ENCODE results near the gene CEP78.

CEP78 gene

DNA sequence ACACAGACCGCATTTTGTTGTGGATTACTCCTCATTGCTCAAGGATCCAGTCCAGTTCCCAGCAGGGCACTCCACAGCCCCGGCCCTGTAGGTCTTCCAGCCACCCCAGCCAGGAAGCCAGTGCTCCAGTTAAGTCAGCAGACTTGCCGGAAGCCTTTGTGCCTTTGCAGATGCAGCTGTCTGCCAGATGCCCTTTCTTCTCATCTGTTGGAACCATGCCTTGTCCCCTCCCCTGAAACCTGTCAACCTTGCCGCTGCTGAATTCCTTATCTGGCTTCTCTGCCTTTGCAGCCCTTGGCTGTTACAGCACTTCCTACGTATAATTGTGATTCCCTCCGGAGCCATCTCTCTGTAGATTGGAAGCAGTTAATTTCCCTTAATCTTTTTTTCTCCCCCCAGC, 89.5 kb downstream of the CEP78 start:
- H3K27me3 ChIP-seq (ENCODE audit: insufficient read depth, low read length) = no peaks in the 10 kb centered on the region
- H3K4me3 ChIP-seq (ENCODE audit: low read length) = no peak overlapping the region
- no peaks in the 10 kb centered on the region for H3K9me3 ChIP-seq (ENCODE audit: low read length)
- no peak overlapping the region for H2AFZ ChIP-seq (ENCODE audit: low read depth, low read length)
- H3K4me1 ChIP-seq (ENCODE audit: insufficient read depth, low read length) = peaks cover 8% of the 10 kb centered on the region
- peaks cover 68% of the 10 kb centered on the region for H3K36me3 ChIP-seq (ENCODE audit: insufficient read depth, low read length)

DNA sequence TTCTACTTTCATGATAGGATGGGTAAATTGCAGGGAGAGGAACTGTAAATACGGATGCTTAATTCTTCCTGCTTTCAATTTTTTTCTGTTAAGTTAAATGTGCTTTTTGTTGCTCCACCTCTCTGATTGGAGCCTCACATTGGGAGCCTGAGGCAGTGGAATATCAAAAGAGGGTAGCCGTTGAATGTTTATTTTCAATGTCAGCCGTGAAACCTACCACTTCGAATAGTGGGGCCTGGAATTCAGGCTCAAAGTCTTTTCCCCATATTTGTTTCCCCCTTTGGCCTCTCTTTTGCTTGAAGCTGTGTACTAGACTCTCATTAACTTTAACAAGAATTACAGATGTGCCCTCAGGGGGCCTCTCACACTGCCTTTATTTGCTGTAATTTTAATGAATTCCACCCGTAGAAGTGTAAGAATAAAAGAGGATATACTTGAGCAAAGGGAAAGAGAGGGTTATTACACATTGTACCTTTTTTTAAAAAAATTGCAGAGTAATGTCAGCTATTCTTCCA, 90.0 kb downstream of the CEP78 start:
- peaks cover 8% of the 10 kb centered on the region for H3K4me1 ChIP-seq (ENCODE audit: insufficient read depth, low read length)
- H3K36me3 ChIP-seq (ENCODE audit: insufficient read depth, low read length) = peaks cover 62% of the 10 kb centered on the region
- H2AFZ ChIP-seq (ENCODE audit: low read depth, low read length) = no peak overlapping the region
- no peaks in the 10 kb centered on the region for H3K9me3 ChIP-seq (ENCODE audit: low read length)
- H3K4me3 ChIP-seq (ENCODE audit: low read length) = no peak overlapping the region
- H3K27me3 ChIP-seq (ENCODE audit: insufficient read depth, low read length) = no peaks in the 10 kb centered on the region

DNA sequence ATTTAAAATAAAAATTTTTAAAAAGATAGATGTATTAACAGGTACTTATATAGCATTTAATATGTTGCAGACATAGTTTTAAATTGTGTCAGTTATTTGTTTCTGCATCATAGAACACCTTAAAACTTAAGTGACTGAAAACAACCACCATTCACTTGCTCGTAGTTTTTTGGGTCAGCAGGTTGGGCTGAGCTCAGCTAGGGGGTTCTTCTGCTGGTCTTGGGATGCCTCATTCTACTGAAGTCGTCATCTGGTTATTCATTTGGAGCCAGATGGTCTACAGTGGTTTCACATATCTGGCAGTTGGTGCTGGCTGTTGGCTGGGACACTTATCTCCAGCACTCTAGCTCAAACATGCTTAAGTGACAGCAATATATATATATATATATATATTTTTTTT, 90.7 kb downstream of the CEP78 start:
- Histone ChIP-seq H3K36me3 (ENCODE audit: insufficient read depth, low read length) (peaks cover 59% of the 10 kb centered on the region), H3K27me3 (ENCODE audit: insufficient read depth, low read length) (no peaks in the 10 kb centered on the region), H3K9me3 (ENCODE audit: low read length) (no peaks in the 10 kb centered on the region), H2AFZ (ENCODE audit: low read depth, low read length) (no peak overlapping the region), H3K4me1 (ENCODE audit: insufficient read depth, low read length) (peaks cover 8% of the 10 kb centered on the region), H3K4me3 (ENCODE audit: low read length) (no peak overlapping the region)
